HUDEP-2 (cell line): ENCODE data around the gene SPRR3.

Source experiments
- DNase-seq, 76 experiments: peaks; one replicate each; lab custom pipeline; 2025; ENCODE audit not compliant: unreplicated experiment in 76 of 76; lab: John Stamatoyannopoulos, UW

SPRR3 gene

DNA sequence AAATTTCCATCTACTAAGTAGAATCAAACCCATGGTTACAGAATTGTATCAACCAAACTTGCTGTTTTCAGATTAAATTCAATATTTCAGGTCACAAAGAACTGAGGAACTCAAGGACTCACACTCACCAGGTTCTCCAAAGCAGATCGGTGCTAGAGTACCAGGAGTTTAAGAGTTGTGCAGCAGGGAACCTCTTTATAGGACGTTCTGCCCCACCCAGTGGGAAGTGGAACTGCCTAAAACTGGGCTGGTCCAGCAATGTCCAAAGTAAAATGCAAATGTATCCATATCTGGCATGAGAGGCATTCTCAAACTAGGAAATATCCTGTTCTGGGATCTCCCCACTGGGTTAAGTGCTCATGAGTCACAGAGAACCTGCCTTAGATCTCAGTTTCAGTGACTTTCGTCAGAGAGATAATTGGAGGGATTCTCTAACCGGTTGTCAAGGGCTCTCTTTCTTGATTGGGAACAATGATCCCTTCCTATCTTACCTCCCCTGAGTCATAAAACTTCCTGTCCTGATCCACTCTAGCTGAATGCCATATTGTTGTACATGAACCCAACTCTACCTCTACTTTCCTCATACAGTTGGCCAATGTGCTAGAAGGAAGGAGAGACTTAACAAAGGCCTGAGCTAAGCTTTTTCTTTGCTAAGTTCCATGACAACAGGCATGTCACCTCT lies 39.5 kb downstream of the SPRR3 start, which contains the start of gene SPRR2D:
Gene SPRR2D (minus strand): TSS at position 171 of the 682 bp plus-strand sequence. CDS start 774 bp downstream, outside the sequence.
- DNase-seq = no peak

DNA sequence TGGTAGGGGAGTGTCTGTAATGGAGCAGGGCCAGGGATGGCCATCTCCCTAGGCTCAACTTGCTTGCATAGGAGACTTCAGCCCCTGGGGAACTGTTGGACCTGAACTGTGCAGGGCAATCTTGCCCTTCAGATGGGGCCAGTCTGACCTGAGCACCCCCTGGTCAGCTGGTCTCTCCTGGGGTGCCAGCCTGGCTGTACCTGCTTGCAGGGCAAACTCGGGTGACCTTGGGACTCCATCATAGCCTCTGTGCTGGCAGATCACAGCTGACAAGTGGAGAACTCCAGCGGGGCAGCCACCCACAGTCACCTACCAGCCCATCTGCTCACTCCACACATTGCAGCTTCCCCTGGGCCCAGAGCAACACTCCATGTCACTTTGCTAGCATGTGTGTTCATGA lies 47.7 kb downstream of the SPRR3 start:
- no peak for DNase-seq
